ENCODE measurements around the gene ZCCHC3. TPM values are rescaled to one million over a fixed set of nuclear protein-coding genes. Genes with fewer than 3 reads are reported as not detected.

ZCCHC3 gene
- total RNA-seq, 1 donor from 2014 or later = 11.8 TPM

- H3K4me1 ChIP-seq = peaks cover 20% of the 10 kb centered on the region
- no peaks in the 10 kb centered on the region for H3K36me3 ChIP-seq
- H3K27ac ChIP-seq (replicated peaks) = no peak overlapping the region
- H3K27me3 ChIP-seq (ENCODE audit: low read depth) = no peaks in the 10 kb centered on the region
- intact Hi-C loops (cut with micrococcal nuclease) = no loop called here
- no peak for DNase-seq
- no peak overlapping the region for H3K4me3 ChIP-seq
- no peak for TF ChIP-seq CTCF (IDR thresholded peaks at IDR 0.05; ENCODE audit: borderline replicate concordance)
- no peaks in the 10 kb centered on the region for H3K9me3 ChIP-seq (replicated peaks)
These were observed 14.2 kb downstream of the ZCCHC3 start for GRCh38 chr20:311609-312008.

GRCh38 chr20:312067-312466 lies 14.7 kb downstream of the ZCCHC3 start:
- Histone ChIP-seq H3K9me3 (replicated peaks) (no peaks in the 10 kb centered on the region), H3K27ac (replicated peaks) (no peak overlapping the region), H3K4me3 (no peak overlapping the region), H3K27me3 (ENCODE audit: low read depth) (no peaks in the 10 kb centered on the region), H3K4me1 (peaks cover 20% of the 10 kb centered on the region), H3K36me3 (no peaks in the 10 kb centered on the region)
- TF ChIP-seq CTCF (IDR thresholded peaks at IDR 0.05; ENCODE audit: borderline replicate concordance) = no peak
- no peak for DNase-seq
- intact Hi-C loops (cut with micrococcal nuclease) = no loop called here

GRCh38 chr20:312866-313265 lies 15.5 kb downstream of the ZCCHC3 start:
- Histone ChIP-seq H3K4me3 (no peak overlapping the region), H3K9me3 (replicated peaks) (no peaks in the 10 kb centered on the region), H3K36me3 (no peaks in the 10 kb centered on the region), H3K27ac (replicated peaks) (no peak overlapping the region), H3K4me1 (peaks cover 20% of the 10 kb centered on the region), H3K27me3 (ENCODE audit: low read depth) (no peaks in the 10 kb centered on the region)
- TF ChIP-seq CTCF (IDR thresholded peaks at IDR 0.05; ENCODE audit: borderline replicate concordance) = no peak
- intact Hi-C loops (cut with micrococcal nuclease) = no loop called here
- DNase-seq = no peak

- Histone ChIP-seq H3K4me1 (peaks cover 20% of the 10 kb centered on the region), H3K9me3 (replicated peaks) (no peaks in the 10 kb centered on the region), H3K4me3 (no peak overlapping the region), H3K36me3 (no peaks in the 10 kb centered on the region), H3K27ac (replicated peaks) (no peak overlapping the region), H3K27me3 (ENCODE audit: low read depth) (no peaks in the 10 kb centered on the region)
- TF ChIP-seq CTCF (IDR thresholded peaks at IDR 0.05; ENCODE audit: borderline replicate concordance) = no peak
- DNase-seq = no peak
- intact Hi-C loops (cut with micrococcal nuclease) = no loop called here
These were observed 16.0 kb downstream of the ZCCHC3 start for GRCh38 chr20:313402-313801.

- no peaks in the 10 kb centered on the region for H3K9me3 ChIP-seq (replicated peaks)
- no peaks in the 10 kb centered on the region for H3K36me3 ChIP-seq
- TF ChIP-seq CTCF (IDR thresholded peaks at IDR 0.05; ENCODE audit: borderline replicate concordance) = no peak
- H3K27ac ChIP-seq (replicated peaks) = no peak overlapping the region
- H3K27me3 ChIP-seq (ENCODE audit: low read depth) = no peaks in the 10 kb centered on the region
- intact Hi-C loops (cut with micrococcal nuclease) = no loop called here
- peaks cover 19% of the 10 kb centered on the region for H3K4me1 ChIP-seq
- H3K4me3 ChIP-seq = no peak overlapping the region
- no peak for DNase-seq
These were observed 16.6 kb downstream of the ZCCHC3 start for GRCh38 chr20:313948-314347.
